HCT116 (cell line): Measurements from ENCODE around the gene PRDM12. TPM values are rescaled to one million over a fixed set of nuclear protein-coding genes. Genes with fewer than 3 reads are reported as not detected.

Source experiments
- ATAC-seq: fragments of 200-7000 bp; cut with Tn5 transposase; 2 replicates; pipeline ENCODE4 v1.9.1; 2020; ENCODE audit warnings: mild to moderate bottlenecking, moderate library complexity
- BruUV-seq: library from RNA; stranded (reverse); fragments of 400-500 nt; replicated peaks from 2 replicates; lab custom pipeline; 2021; lab: Mats Ljungman, UMichigan
- CTCF ChIA-PET: fragments of 300-600 bp; sonication (Branson Sonifier 250); formaldehyde crosslinking; loops from one replicate; lab custom pipeline; 2021; ENCODE audit warnings: antibody characterized with exemption; lab: Charles Lee
- POLR2A ChIA-PET: fragments of 300-600, 350-600 bp; sonication (Branson Sonifier 250); formaldehyde crosslinking; loops from one replicate; lab custom pipeline; 2021; ENCODE audit warnings: antibody characterized with exemption; lab: Charles Lee
- RAD21 ChIA-PET, 2 experiments: fragments of 300-600 bp; sonication (Branson Sonifier 250); formaldehyde crosslinking; loops; one replicate each; lab custom pipeline; 2023; ENCODE audit warnings: low total read pairs in 2 of 2; ENCODE audit not compliant: uncharacterized antibody in 2 of 2, unreplicated experiment in 2 of 2, low non-redundant PET in 1 of 2; lab: Charles Lee
- DNase-seq: peaks from one replicate; pipeline ENCODE4 v3.0.0-alpha.2; 2010; ENCODE audit warnings: low read depth, low spot score
- H2AFZ ChIP-seq: fragments of 200-600 bp; shearing (Covaris generic), sonication (generic); 2 replicates; pipeline ENCODE4 v1.6.1; 2017; ENCODE audit warnings: low read depth, mixed run types, mixed read lengths, antibody characterized with exemption, low read length; ENCODE audit not compliant: poor library complexity, severe bottlenecking
- H3K27ac ChIP-seq: 2 replicates; pipeline ENCODE4 v1.5.1; 2012; ENCODE audit warnings: low read depth, low read length
- H3K27me3 ChIP-seq: fragments of 200-600 bp; sonication (generic); 2 replicates; pipeline ENCODE4 v1.6.1; 2016; ENCODE audit warnings: mixed run types, low read length, mixed read lengths; ENCODE audit not compliant: insufficient read depth
- H3K36me3 ChIP-seq, 2 experiments: fragments of 200-500 bp in 1 of 2; fragments of 200-600 bp in 1 of 2; sonication (Bioruptor generic) in 1 of 2; sonication (generic) in 1 of 2; 2 replicates each; pipeline versions ENCODE4 v1.5.1 to v1.6.1; 2014 to 2016; ENCODE audit warnings: low read length in 2 of 2, inconsistent platforms in 1 of 2, mixed read lengths in 1 of 2, mixed run types in 1 of 2; ENCODE audit not compliant: insufficient read depth in 2 of 2, control insufficient read depth in 1 of 2
- H3K4me1 ChIP-seq, 2 experiments: fragments of 200-600 bp in 1 of 2; sonication (generic) in 1 of 2; 2 replicates each; pipeline versions ENCODE4 v1.5.1 to v1.6.1; 2012 to 2017; ENCODE audit warnings: low read length in 2 of 2, inconsistent platforms in 1 of 2, mild to moderate bottlenecking in 1 of 2, mixed read lengths in 1 of 2, mixed run types in 1 of 2, moderate library complexity in 1 of 2; ENCODE audit not compliant: insufficient read depth in 2 of 2, control insufficient read depth in 1 of 2
- H3K4me2 ChIP-seq: fragments of 200-600 bp; sonication (generic); 2 replicates; pipeline ENCODE4 v1.6.1; 2017; ENCODE audit warnings: mixed run types, low read length, mixed read lengths
- H3K4me3 ChIP-seq, 2 experiments: fragments of 200-600 bp in 1 of 2; sonication (generic) in 1 of 2; replicated peaks in 1 of 2; 2 replicates each; pipeline ENCODE4 v1.5.1; 2011 to 2016; ENCODE audit warnings: low read length in 2 of 2, control low read depth in 1 of 2, low read depth in 1 of 2, mild to moderate bottlenecking in 1 of 2, mixed read lengths in 1 of 2, mixed run types in 1 of 2
- H3K79me2 ChIP-seq: fragments of 200-600 bp; sonication (generic); 2 replicates; pipeline ENCODE4 v1.6.1; 2017; ENCODE audit warnings: mild to moderate bottlenecking, mixed run types, low read length, moderate library complexity, mixed read lengths; ENCODE audit not compliant: insufficient read depth
- H3K9ac ChIP-seq: fragments of 200-600 bp; sonication (generic); 2 replicates; pipeline ENCODE4 v1.6.1; 2016; ENCODE audit warnings: low read length, mixed read lengths
- H3K9me2 ChIP-seq: fragments of 200-600 bp; sonication (generic), shearing (Covaris generic); 2 replicates; pipeline ENCODE4 v1.6.1; 2017; ENCODE audit warnings: mixed run types, mild to moderate bottlenecking, moderate library complexity; ENCODE audit not compliant: insufficient read depth
- H3K9me3 ChIP-seq, 2 experiments: fragments of 200-500 bp in 1 of 2; fragments of 200-600 bp in 1 of 2; sonication (Bioruptor generic) in 1 of 2; sonication (generic) in 1 of 2; 2 replicates each; pipeline ENCODE4 v1.6.1; 2014 to 2017; ENCODE audit warnings: low read length in 2 of 2, mixed read lengths in 2 of 2, inconsistent platforms in 1 of 2, low read depth in 1 of 2, mild to moderate bottlenecking in 1 of 2, mixed run types in 1 of 2, moderate library complexity in 1 of 2; ENCODE audit not compliant: control insufficient read depth in 1 of 2, insufficient read depth in 1 of 2
- H4K20me1 ChIP-seq: fragments of 200-600 bp; sonication (generic), shearing (Covaris generic); 2 replicates; pipeline ENCODE4 v1.6.1; 2017; ENCODE audit warnings: mixed run types, mild to moderate bottlenecking, moderate library complexity; ENCODE audit not compliant: insufficient read depth
- CBX3 ChIP-seq: IDR thresholded peaks from 2 replicates; pipeline ENCODE4 v1.6.1; 2012; ENCODE audit warnings: low read depth
- POLR2A ChIP-seq: IDR thresholded peaks from 2 replicates; pipeline ENCODE4 v1.7.0; 2011; ENCODE audit warnings: borderline replicate concordance; ENCODE audit not compliant: insufficient read depth, insufficient read length; ENCODE audit errors: extremely low read depth
- ZFX ChIP-seq: fragments of 450-650 bp; IDR thresholded peaks from 2 replicates; pipeline ENCODE4 v1.6.1; 2017
- intact Hi-C: fragments of 100-400 bp; cut with micrococcal nuclease; formaldehyde crosslinking; loops from 2 replicates; pipeline ENCODE4 v1.10.0; 2022
- total RNA-seq: library from RNA; stranded (reverse); gene quantifications from one replicate; pipeline ENCODE4 v1.2.1, GENCODE V29; 2021; ENCODE audit not compliant: unreplicated experiment
- TF ChIP-seq, protein P1 (sequence below): IDR thresholded peaks from 2 replicates; pipeline ENCODE4 v1.6.1; 2011; ENCODE audit warnings: mild to moderate bottlenecking, low read length, moderate library complexity; ENCODE audit not compliant: insufficient replicate concordance; ENCODE audit errors: extremely low read depth
- TF ChIP-seq, protein P2 (sequence below): IDR thresholded peaks from 2 replicates; pipeline ENCODE4 v1.6.1; 2012

Gene PRDM12
- total RNA-seq, 1 experiment from 2014 or later, result 0.54 TPM

DNA sequence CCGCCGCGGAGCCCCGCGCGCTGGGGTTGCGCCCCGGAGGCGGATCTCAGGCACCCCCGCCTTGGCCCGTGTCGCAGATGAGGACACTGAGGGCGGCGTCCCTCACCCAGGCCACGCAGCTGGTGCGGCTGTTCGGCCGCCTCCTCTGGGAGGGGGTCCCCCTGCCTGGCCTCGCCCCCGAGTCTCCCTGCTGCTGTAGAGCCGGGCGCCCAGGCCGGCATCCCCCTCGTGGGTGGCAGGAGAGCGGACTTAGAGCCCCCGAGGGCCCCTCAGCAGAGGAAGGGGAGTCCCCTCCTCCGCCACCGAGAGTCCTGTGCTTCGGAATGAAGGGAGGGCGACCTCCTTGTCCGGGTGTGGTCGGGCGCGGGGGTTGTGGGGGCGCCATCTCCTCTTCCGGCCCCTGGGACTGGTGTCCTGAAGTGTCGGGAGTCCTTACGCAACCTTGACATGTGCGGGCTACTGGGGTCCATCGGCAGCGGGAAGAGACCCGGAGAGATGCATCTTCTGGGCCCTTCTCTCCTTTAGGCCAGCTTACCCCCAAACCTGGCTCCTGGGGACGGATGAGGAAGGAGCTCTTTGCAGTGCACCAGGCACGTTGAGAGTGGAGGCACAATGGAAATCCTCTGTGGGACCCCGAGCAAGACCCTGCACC is 17.5 kb downstream of the PRDM12 start:
- Histone ChIP-seq H2AFZ (peak overlapping the region; percentile 38), H3K9me2 (no peaks in the 10 kb centered on the region), H3K27me3 (no peaks in the 10 kb centered on the region), H3K4me1 (peaks cover 4 to 16% of the 10 kb centered on the region in 2 experiments), H3K9ac (peak overlapping the region; percentile 66), H3K36me3 (no peaks in the 10 kb centered on the region), H4K20me1 (no peaks in the 10 kb centered on the region), H3K4me3 (peak overlapping the region; percentile 59 to 62), H3K9me3 (0 out of 4 replicates have a peak, but pooled peaks cover 0 to 4% of the 10 kb centered on the region in 2 experiments), H3K79me2 (no peaks in the 10 kb centered on the region), H3K27ac (peak overlapping the region; percentile 78), H3K4me2 (peak overlapping the region; percentile 87)
- intact Hi-C loops, result loop anchor here (1.0 kb wide), 1 partner anchor 221 kb away; no protein-coding TSS in a partner anchor
- no peak for TF ChIP-seq CBX3
- TF ChIP-seq, protein P1, sequence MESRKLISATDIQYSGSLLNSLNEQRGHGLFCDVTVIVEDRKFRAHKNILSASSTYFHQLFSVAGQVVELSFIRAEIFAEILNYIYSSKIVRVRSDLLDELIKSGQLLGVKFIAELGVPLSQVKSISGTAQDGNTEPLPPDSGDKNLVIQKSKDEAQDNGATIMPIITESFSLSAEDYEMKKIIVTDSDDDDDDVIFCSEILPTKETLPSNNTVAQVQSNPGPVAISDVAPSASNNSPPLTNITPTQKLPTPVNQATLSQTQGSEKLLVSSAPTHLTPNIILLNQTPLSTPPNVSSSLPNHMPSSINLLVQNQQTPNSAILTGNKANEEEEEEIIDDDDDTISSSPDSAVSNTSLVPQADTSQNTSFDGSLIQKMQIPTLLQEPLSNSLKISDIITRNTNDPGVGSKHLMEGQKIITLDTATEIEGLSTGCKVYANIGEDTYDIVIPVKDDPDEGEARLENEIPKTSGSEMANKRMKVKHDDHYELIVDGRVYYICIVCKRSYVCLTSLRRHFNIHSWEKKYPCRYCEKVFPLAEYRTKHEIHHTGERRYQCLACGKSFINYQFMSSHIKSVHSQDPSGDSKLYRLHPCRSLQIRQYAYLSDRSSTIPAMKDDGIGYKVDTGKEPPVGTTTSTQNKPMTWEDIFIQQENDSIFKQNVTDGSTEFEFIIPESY, result no peak
- peak; percentile 57; the same call in 1 of the 2 replicates for TF ChIP-seq ZFX
- TF ChIP-seq, protein P2, sequence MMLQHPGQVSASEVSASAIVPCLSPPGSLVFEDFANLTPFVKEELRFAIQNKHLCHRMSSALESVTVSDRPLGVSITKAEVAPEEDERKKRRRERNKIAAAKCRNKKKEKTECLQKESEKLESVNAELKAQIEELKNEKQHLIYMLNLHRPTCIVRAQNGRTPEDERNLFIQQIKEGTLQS, result no peak
- no peak for TF ChIP-seq POLR2A
- ChIA-PET POLR2A (interaction anchor here (0.9 to 1.7 kb wide), 3 partner anchors 11 to 221 kb away, joined by 3 to 4 read pairs (median 4); partner anchors contain the start of gene EXOSC2), RAD21 (interaction anchor here (1.1 kb wide), 2 partner anchors 182 to 219 kb away, joined by 3 to 6 read pairs; no protein-coding TSS in a partner anchor), CTCF (interaction anchor here (0.9 to 2.6 kb wide), 11 partner anchors 11 to 575 kb away, joined by 3 to 16 read pairs (median 4); partner anchors contain the start of gene EXOSC2)
- DNase-seq (no peak), ATAC-seq (peak; percentile 58)
- no TSS peak for BruUV-seq
